T-helper 1 cell treated with Interleukin-12 subunit alpha and Interleukin-12 subunit beta and Interleukin-4 antibody, amounts not matched to agents 30 μg/mL and 1 μg/mL, for 36 hours (primary cell): Measurements from ENCODE around the gene OR5B17.
"Not testable (repeated sequence)": the region's sequence is repeated elsewhere in the genome, so short reads cannot be mapped to it uniquely, and the experiment has no call there.

ENCODE experiments used
- H3K27ac Mint-ChIP-seq: one replicate; pipeline ENCODE4 v1.8.0; 2021; ENCODE audit warnings: mild to moderate bottlenecking, mixed read lengths
- H3K27me3 Mint-ChIP-seq: one replicate; pipeline ENCODE4 v1.8.0; 2021; ENCODE audit warnings: low read depth, mixed read lengths
- H3K36me3 Mint-ChIP-seq: one replicate; pipeline ENCODE4 v1.8.0; 2021; ENCODE audit warnings: low read depth, mixed read lengths
- H3K4me1 Mint-ChIP-seq: one replicate; pipeline ENCODE4 v1.8.0; 2021; ENCODE audit warnings: low read depth, mixed read lengths
- H3K4me3 Mint-ChIP-seq: one replicate; pipeline ENCODE4 v1.8.0; 2021; ENCODE audit warnings: mild to moderate bottlenecking, moderate library complexity, mixed read lengths
- H3K9me3 Mint-ChIP-seq: one replicate; pipeline ENCODE4 v1.8.0; 2021; ENCODE audit warnings: mixed read lengths

Gene OR5B17

DNA sequence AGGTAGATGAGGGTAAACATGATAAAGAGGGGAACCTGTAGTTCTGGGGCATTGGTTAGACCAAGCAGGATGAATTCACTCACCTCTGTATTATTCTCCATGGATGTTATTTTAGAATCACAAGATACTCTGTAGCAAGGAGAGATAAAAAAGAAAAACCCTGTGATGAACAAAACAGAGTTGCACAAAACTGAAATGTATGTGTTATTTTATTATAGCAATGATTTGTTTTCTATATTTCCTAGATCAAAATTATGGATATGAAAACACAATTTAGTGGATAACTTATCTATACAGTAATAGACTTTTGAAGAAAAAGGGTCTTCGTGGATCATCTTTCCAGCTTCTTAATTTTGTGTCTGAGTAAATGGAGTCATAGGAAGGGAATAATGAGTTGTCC, at the start of gene OR5B17:
Gene OR5B17, minus strand, starts transcription at position 101 of the 400 bp plus-strand sequence. Its CDS starts 0 bp downstream, at position 101.
- Mint-ChIP-seq H3K27me3 (no peaks in the 10 kb centered on the region), H3K4me3 (no peak within 1 kb of the TSS), H3K4me1 (no peaks in the 10 kb centered on the region), H3K27ac (no peak within 1 kb of the TSS), H3K36me3 (no peaks in the 10 kb centered on the region), H3K9me3 (no peaks in the 10 kb centered on the region)

DNA sequence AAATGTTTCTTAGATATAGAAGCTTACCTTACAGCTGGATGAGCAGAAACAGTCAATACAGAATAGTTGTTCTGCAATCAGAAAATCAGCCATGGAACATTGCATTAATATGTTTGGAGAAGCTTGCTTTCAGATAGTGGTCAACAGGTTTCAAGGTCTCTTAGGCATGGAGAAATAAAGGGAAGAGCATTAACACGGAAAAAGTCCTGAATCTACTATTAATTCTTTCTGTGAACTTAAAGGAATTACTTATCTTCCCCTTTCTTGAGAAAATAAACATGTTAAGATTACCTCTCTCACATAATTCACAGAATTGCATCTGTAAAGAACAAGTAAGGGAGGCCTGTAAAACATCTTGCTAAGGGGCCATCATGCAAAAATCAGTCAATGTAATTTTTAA, 47.9 kb upstream of the OR5B17 start, which contains the start of gene OR5B3:
Gene OR5B3, minus strand, starts transcription at position 101 of the 400 bp plus-strand sequence. CDS start 3,465 bp downstream, outside the sequence.
- no peaks in the 10 kb centered on the region for H3K4me1 Mint-ChIP-seq

DNA sequence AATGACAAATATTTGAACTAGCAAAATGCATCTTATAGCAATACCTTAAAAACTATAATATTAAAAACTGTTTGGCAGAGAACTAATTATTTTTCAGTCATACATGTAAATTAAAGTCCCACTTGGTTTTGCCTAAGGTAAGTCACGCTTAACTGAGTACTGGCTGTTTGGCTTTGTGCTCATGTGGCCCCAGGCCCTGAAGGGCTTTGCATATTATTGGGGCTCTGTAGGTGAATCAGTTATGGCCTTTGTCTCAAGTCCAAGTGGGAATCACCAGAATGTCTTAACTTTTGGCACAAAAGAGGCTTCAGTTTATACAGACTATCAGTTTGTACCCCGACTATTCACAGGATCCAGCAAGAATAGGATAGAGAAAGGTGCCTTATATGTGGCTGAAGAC, 40.8 kb upstream of the OR5B17 start:
- not testable (repeated sequence) for H3K4me1 Mint-ChIP-seq, H3K36me3 Mint-ChIP-seq, H3K27ac Mint-ChIP-seq, H3K9me3 Mint-ChIP-seq, H3K27me3 Mint-ChIP-seq, H3K4me3 Mint-ChIP-seq

More for the DNA sequence above, 47.9 kb upstream of the OR5B17 start, which contains the start of gene OR5B3:
- Mint-ChIP-seq H3K9me3 (peaks cover 26% of the 10 kb centered on the region), H3K4me3 (no peak within 1 kb of the TSS), H3K36me3 (no peaks in the 10 kb centered on the region), H3K27ac (no peak within 1 kb of the TSS), H3K27me3 (no peaks in the 10 kb centered on the region)

DNA sequence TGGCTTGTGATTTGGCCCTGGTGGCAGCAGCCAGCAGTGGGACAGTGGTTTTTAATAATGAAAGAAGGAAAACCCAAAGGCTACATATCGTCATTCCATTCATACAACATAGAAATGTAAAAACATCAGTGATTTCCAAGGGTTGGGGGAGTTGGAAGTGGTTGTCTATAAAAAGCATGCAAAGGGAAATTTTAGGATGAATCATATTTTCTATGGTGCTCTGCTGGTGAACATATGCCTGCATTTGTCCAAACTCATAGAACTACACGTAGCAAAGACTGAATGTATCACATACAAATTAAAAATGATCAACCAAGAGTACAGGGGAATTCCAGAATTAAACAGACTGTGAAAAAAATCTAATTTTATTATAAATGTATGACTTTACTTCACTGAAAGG, 36.7 kb upstream of the OR5B17 start:
- no peak overlapping the region for H3K4me3 Mint-ChIP-seq
- peaks cover 9% of the 10 kb centered on the region for H3K9me3 Mint-ChIP-seq
- H3K4me1 Mint-ChIP-seq, result no peaks in the 10 kb centered on the region
- no peak overlapping the region for H3K27ac Mint-ChIP-seq
- H3K36me3 Mint-ChIP-seq, result no peaks in the 10 kb centered on the region
- H3K27me3 Mint-ChIP-seq, result no peaks in the 10 kb centered on the region

DNA sequence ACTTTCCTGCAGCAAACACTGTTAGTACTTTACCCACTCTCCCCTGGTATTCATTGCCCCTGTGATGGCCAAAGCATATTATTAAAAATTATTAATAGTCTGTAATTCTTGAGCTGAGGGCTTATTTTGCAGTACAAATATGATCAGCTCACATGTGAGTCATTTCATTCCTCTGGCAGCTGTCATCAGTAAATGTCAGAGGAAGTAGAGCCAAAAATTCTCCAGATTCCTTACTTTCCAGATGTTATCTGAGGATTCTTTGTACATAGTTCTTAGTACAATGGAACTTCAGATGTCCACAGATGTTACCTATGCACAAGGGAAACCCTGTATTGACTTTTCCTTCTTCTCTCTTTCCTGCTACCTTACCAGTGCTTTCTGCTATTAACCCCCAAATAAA, 35.3 kb upstream of the OR5B17 start:
- Mint-ChIP-seq H3K27ac (no peak overlapping the region), H3K36me3 (no peaks in the 10 kb centered on the region), H3K4me1 (no peaks in the 10 kb centered on the region), H3K9me3 (peaks cover 9% of the 10 kb centered on the region), H3K4me3 (no peak overlapping the region), H3K27me3 (no peaks in the 10 kb centered on the region)

- Mint-ChIP-seq H3K27me3 (no peaks in the 10 kb centered on the region), H3K4me1 (no peaks in the 10 kb centered on the region), H3K9me3 (peaks cover 9% of the 10 kb centered on the region), H3K4me3 (no peak overlapping the region), H3K36me3 (no peaks in the 10 kb centered on the region), H3K27ac (no peak overlapping the region)
These were observed 33.9 kb upstream of the OR5B17 start for GRCh38 chr11:58392746-58393145.

GRCh38 chr11:58391879-58392278, 33.0 kb upstream of the OR5B17 start:
- Mint-ChIP-seq H3K36me3 (no peaks in the 10 kb centered on the region), H3K27ac (no peak overlapping the region)

GRCh38 chr11:58390551-58391063, 31.7 kb upstream of the OR5B17 start:
- no peaks in the 10 kb centered on the region for H3K27me3 Mint-ChIP-seq
- H3K4me1 Mint-ChIP-seq, result no peaks in the 10 kb centered on the region
- peaks cover 9% of the 10 kb centered on the region for H3K9me3 Mint-ChIP-seq
- H3K4me3 Mint-ChIP-seq, result no peak overlapping the region
- H3K36me3 Mint-ChIP-seq, result no peaks in the 10 kb centered on the region
- no peak overlapping the region for H3K27ac Mint-ChIP-seq

More at GRCh38 chr11:58391879-58392278, 33.0 kb upstream of the OR5B17 start:
- Mint-ChIP-seq H3K27me3 (no peaks in the 10 kb centered on the region), H3K4me1 (no peaks in the 10 kb centered on the region), H3K9me3 (peaks cover 9% of the 10 kb centered on the region), H3K4me3 (no peak overlapping the region)

GRCh38 chr11:58354727-58355126, 4.1 kb downstream of the OR5B17 start:
- no peak overlapping the region for H3K27ac Mint-ChIP-seq

DNA sequence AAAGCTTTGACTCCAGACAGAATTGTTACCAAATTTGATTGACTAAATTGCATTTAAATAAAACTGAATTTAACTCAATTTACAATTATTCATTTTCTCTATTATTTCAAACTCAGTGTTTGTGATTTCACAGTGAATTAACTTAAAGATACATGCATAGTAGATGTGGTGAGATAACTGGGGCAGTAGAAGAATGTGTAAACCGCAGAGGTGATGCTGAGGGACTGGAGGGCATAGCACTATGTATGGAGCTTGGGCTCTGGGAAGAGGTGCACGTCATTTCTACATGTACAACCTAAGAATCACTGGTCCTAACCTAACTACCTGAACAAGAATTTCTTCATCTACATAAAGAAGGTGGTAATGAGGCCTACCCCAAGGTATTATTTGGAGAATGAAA, 13.7 kb downstream of the OR5B17 start:
- H3K9me3 Mint-ChIP-seq, result no peaks in the 10 kb centered on the region
- H3K36me3 Mint-ChIP-seq, result no peaks in the 10 kb centered on the region
- no peak overlapping the region for H3K27ac Mint-ChIP-seq
- H3K27me3 Mint-ChIP-seq, result no peaks in the 10 kb centered on the region
- H3K4me1 Mint-ChIP-seq, result no peaks in the 10 kb centered on the region
- no peak overlapping the region for H3K4me3 Mint-ChIP-seq

More at GRCh38 chr11:58354727-58355126, 4.1 kb downstream of the OR5B17 start:
- Mint-ChIP-seq H3K9me3 (no peaks in the 10 kb centered on the region), H3K36me3 (no peaks in the 10 kb centered on the region), H3K27me3 (no peaks in the 10 kb centered on the region), H3K4me3 (no peak overlapping the region), H3K4me1 (no peaks in the 10 kb centered on the region)

DNA sequence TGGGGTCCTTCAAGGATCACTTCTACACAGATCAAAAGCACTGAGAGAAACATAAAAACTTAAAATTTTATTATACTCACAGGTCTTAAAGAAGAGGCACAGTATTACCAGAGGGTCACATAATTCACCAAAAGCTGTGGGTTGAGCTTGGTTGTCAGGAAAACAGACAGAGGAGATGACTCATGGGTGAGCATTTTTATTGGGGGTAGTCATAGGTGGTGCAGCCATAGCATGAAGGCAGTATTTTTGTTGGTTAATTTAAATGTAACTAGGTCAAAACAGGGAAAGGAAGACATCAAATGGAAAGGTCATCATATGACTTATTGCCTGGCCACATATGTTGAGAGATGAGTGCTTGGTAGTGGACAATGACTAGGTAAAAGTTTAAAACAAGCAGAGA, 24.2 kb downstream of the OR5B17 start:
- Mint-ChIP-seq H3K27me3 (no peaks in the 10 kb centered on the region), H3K4me1 (no peaks in the 10 kb centered on the region), H3K4me3 (no peak overlapping the region), H3K36me3 (no peaks in the 10 kb centered on the region), H3K27ac (no peak overlapping the region), H3K9me3 (no peaks in the 10 kb centered on the region)

- Mint-ChIP-seq H3K4me1 (no peaks in the 10 kb centered on the region), H3K27me3 (no peaks in the 10 kb centered on the region), H3K9me3 (no peaks in the 10 kb centered on the region), H3K27ac (no peak overlapping the region), H3K36me3 (no peaks in the 10 kb centered on the region), H3K4me3 (no peak overlapping the region)
These were observed 28.0 kb downstream of the OR5B17 start for GRCh38 chr11:58330861-58331260.

DNA sequence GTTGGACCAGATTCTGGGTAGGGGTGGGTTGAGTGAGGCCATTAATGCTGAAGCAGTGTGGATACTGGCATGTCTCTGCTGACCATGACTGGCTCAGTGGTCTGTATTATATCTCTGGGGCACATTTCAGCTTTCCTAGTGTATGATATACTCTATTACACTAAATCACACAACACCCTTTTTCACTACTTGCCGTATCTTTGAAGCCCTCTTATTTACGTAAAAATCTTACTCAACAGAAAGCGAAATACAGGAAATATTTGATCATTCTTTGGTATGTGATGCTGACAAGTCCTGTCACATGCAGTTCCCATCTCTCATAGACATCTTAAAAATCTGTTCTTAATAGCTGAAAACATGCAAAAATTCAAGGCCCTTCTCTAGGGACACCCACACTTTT, 40.3 kb downstream of the OR5B17 start:
- H3K36me3 Mint-ChIP-seq, result no peaks in the 10 kb centered on the region

GRCh38 chr11:58316142-58316541, 42.7 kb downstream of the OR5B17 start:
- no peak overlapping the region for H3K4me3 Mint-ChIP-seq
- no peaks in the 10 kb centered on the region for H3K36me3 Mint-ChIP-seq
- no peaks in the 10 kb centered on the region for H3K4me1 Mint-ChIP-seq
- no peak overlapping the region for H3K27ac Mint-ChIP-seq
- H3K27me3 Mint-ChIP-seq, result no peaks in the 10 kb centered on the region
- H3K9me3 Mint-ChIP-seq, result no peaks in the 10 kb centered on the region

More for the DNA sequence above, 40.3 kb downstream of the OR5B17 start:
- H3K4me1 Mint-ChIP-seq, result no peaks in the 10 kb centered on the region
- no peaks in the 10 kb centered on the region for H3K9me3 Mint-ChIP-seq
- no peak overlapping the region for H3K4me3 Mint-ChIP-seq
- no peak overlapping the region for H3K27ac Mint-ChIP-seq
- no peaks in the 10 kb centered on the region for H3K27me3 Mint-ChIP-seq
